Measurements from ENCODE around the gene ELOA.
"Not testable (repeated sequence)": the region's sequence is repeated elsewhere in the genome, so short reads cannot be mapped to it uniquely, and the experiment has no call there.

Gene ELOA

GRCh38 chr1:23801338-23801748 lies 58.1 kb downstream of the ELOA start:
- DNase-seq (ENCODE audit: low spot score), result no peak

GRCh38 chr1:23801876-23802275 lies 58.6 kb downstream of the ELOA start:
- DNase-seq (ENCODE audit: low spot score), result no peak

- not testable (repeated sequence) for DNase-seq (ENCODE audit: low spot score)
Measured at GRCh38 chr1:23802809-23803342, 59.6 kb downstream of the ELOA start.

- DNase-seq (ENCODE audit: low spot score), result no peak
Measured at GRCh38 chr1:23803674-23804073, 60.4 kb downstream of the ELOA start.

- DNase-seq (ENCODE audit: low spot score), result no peak
Measured at GRCh38 chr1:23804183-23804835, 61.0 kb downstream of the ELOA start.

- DNase-seq (ENCODE audit: low spot score), result no peak
Measured at GRCh38 chr1:23805025-23805424, 61.8 kb downstream of the ELOA start.

GRCh38 chr1:23806280-23806679 lies 63.0 kb downstream of the ELOA start:
- no peak for DNase-seq (ENCODE audit: low spot score)

- DNase-seq (ENCODE audit: low spot score), result no peak
Measured at GRCh38 chr1:23807453-23807852, 64.2 kb downstream of the ELOA start.

- DNase-seq (ENCODE audit: low spot score), result peak; percentile 84
Measured at GRCh38 chr1:23809751-23810171, 66.5 kb downstream of the ELOA start.

GRCh38 chr1:23810818-23811540 lies 67.7 kb downstream of the ELOA start:
- DNase-seq (ENCODE audit: low spot score), result peak; percentile 57
